ENCODE measurements around the gene RBP4.

DNA sequence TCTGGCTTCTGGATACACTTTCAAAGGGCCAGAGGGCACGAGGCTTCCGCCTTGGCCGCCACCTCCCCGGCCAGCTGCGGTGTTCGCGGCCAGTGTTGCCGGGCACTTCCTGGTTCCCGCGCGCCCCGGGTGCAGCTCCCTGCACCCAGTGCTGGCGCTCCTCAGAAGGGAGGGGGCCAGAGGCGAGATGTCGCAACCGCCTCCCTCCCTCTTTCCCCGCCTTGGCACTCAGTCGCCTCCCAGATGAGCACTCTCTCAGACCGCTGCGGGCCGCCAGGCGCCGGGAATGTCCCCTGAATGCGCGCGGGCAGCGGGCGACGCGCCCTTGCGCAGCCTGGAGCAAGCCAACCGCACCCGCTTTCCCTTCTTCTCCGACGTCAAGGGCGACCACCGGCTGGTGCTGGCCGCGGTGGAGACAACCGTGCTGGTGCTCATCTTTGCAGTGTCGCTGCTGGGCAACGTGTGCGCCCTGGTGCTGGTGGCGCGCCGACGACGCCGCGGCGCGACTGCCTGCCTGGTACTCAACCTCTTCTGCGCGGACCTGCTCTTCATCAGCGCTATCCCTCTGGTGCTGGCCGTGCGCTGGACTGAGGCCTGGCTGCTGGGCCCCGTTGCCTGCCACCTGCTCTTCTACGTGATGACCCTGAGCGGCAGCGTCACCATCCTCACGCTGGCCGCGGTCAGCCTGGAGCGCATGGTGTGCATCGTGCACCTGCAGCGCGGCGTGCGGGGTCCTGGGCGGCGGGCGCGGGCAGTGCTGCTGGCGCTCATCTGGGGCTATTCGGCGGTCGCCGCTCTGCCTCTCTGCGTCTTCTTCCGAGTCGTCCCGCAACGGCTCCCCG is 34.4 kb downstream of the RBP4 start, which contains the start of gene FFAR4:
- TF ChIP-seq, protein P1, sequence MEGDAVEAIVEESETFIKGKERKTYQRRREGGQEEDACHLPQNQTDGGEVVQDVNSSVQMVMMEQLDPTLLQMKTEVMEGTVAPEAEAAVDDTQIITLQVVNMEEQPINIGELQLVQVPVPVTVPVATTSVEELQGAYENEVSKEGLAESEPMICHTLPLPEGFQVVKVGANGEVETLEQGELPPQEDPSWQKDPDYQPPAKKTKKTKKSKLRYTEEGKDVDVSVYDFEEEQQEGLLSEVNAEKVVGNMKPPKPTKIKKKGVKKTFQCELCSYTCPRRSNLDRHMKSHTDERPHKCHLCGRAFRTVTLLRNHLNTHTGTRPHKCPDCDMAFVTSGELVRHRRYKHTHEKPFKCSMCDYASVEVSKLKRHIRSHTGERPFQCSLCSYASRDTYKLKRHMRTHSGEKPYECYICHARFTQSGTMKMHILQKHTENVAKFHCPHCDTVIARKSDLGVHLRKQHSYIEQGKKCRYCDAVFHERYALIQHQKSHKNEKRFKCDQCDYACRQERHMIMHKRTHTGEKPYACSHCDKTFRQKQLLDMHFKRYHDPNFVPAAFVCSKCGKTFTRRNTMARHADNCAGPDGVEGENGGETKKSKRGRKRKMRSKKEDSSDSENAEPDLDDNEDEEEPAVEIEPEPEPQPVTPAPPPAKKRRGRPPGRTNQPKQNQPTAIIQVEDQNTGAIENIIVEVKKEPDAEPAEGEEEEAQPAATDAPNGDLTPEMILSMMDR (IDR thresholded peaks at IDR 0.05; ENCODE audit: low read depth, low read length) = no peak
- peak; percentile 74 for TF ChIP-seq MYC (IDR thresholded peaks at IDR 0.05; ENCODE audit: low read depth, low read length)
